HCT116 (cell line): ENCODE data around the gene OR10X1.

Source experiments
- FOSL1 ChIP-seq: IDR thresholded peaks from 2 replicates; pipeline ENCODE4 v1.6.1; 2012; ENCODE audit warnings: low read depth
- POLR2A ChIP-seq: IDR thresholded peaks from 2 replicates; pipeline ENCODE4 v1.7.0; 2011; ENCODE audit warnings: borderline replicate concordance; ENCODE audit not compliant: insufficient read depth, insufficient read length; ENCODE audit errors: extremely low read depth
- SP1 ChIP-seq: IDR thresholded peaks from 2 replicates; pipeline ENCODE4 v1.6.1; 2012; ENCODE audit warnings: low read depth
- TF ChIP-seq, protein P1 (sequence below), 3 experiments: fragments of 200-600 bp in 1 of 3; sonication (generic) in 1 of 3; IDR thresholded peaks in 2 of 3; conservative IDR thresholded peaks in 1 of 3; 2 replicates each; pipeline ENCODE4 v1.5.1; 2012 to 2017; ENCODE audit warnings: low read depth in 2 of 3, low read length in 2 of 3, antibody characterized with exemption in 1 of 3, borderline replicate concordance in 1 of 3, control low read depth in 1 of 3, mild to moderate bottlenecking in 1 of 3, mixed read lengths in 1 of 3, mixed run types in 1 of 3, moderate library complexity in 1 of 3; ENCODE audit not compliant: insufficient read depth in 1 of 3

DNA sequence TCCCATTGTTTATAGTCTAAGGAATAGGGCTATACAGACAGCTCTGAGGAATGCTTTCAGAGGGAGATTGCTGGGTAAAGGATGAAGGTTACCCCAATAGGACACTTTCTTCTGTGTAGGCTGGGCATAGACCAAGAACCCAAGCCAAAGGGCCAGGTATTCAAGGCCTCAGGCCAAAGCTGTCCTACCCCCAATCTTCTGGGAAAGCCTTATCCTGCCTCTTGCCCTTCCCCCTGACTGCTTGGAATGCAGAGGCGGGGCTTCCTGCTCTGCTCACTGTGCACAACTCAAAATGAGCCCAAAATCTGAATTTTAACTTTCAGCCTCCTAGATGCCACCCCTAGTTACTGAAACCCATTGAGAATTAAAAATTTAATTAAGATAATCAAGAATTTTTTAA is 27.6 kb upstream of the OR10X1 start:
- TF ChIP-seq, protein P1, sequence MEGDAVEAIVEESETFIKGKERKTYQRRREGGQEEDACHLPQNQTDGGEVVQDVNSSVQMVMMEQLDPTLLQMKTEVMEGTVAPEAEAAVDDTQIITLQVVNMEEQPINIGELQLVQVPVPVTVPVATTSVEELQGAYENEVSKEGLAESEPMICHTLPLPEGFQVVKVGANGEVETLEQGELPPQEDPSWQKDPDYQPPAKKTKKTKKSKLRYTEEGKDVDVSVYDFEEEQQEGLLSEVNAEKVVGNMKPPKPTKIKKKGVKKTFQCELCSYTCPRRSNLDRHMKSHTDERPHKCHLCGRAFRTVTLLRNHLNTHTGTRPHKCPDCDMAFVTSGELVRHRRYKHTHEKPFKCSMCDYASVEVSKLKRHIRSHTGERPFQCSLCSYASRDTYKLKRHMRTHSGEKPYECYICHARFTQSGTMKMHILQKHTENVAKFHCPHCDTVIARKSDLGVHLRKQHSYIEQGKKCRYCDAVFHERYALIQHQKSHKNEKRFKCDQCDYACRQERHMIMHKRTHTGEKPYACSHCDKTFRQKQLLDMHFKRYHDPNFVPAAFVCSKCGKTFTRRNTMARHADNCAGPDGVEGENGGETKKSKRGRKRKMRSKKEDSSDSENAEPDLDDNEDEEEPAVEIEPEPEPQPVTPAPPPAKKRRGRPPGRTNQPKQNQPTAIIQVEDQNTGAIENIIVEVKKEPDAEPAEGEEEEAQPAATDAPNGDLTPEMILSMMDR (IDR thresholded peaks at IDR 0.05 in 2 of 3, conservative IDR thresholded peaks at IDR 0.05 in 1 of 3; ENCODE audit: borderline replicate concordance in 1 of 3, insufficient read depth in 1 of 3, low read depth in 2 of 3, low read length in 2 of 3) = no peak
- TF ChIP-seq FOSL1 (no peak), SP1 (no peak), POLR2A (no peak)
